SJCRH30 (cell line): Measurements from ENCODE around the gene TAX1BP3. TPM values are rescaled to one million over a fixed set of nuclear protein-coding genes. Genes with fewer than 3 reads are reported as not detected.

Source experiments
- DNase-seq, 2 experiments: peaks; one replicate each; pipeline ENCODE4 v3.0.0-alpha.2; 2015 to 2020
- H3K27ac ChIP-seq: fragments of 250-450 bp; sonication (Bioruptor Pico); 2 replicates; pipeline ENCODE4 v1.5.1; 2020; ENCODE audit warnings: mild to moderate bottlenecking, moderate library complexity
- H3K27me3 ChIP-seq: fragments of 250-450 bp; sonication (Bioruptor Pico); 2 replicates; pipeline ENCODE4 v1.5.1; 2020; ENCODE audit warnings: mild to moderate bottlenecking, moderate library complexity
- H3K36me3 ChIP-seq: fragments of 250-450 bp; sonication (Bioruptor Pico); 2 replicates; pipeline ENCODE4 v1.5.1; 2020; ENCODE audit warnings: mild to moderate bottlenecking, moderate library complexity
- H3K4me1 ChIP-seq: fragments of 250-450 bp; sonication (Bioruptor Pico); 2 replicates; pipeline ENCODE4 v1.5.1; 2020; ENCODE audit warnings: mild to moderate bottlenecking, moderate library complexity
- H3K4me3 ChIP-seq: fragments of 250-450 bp; sonication (Bioruptor Pico); 2 replicates; pipeline ENCODE4 v1.5.1; 2020; ENCODE audit warnings: mild to moderate bottlenecking, moderate library complexity
- H3K9me3 ChIP-seq: fragments of 250-450 bp; sonication (Bioruptor Pico); replicated peaks from 2 replicates; pipeline ENCODE4 v1.5.1; 2020; ENCODE audit warnings: mild to moderate bottlenecking, moderate library complexity
- total RNA-seq: library from RNA; depleted of rRNA; stranded (reverse); fragments of >200 nt; shearing (Covaris generic); gene quantifications from 2 replicates; pipeline ENCODE4 v1.2.3, GENCODE V29; 2014

Gene TAX1BP3
- total RNA-seq, 1 experiment from 2014 or later = 27.6 TPM

DNA sequence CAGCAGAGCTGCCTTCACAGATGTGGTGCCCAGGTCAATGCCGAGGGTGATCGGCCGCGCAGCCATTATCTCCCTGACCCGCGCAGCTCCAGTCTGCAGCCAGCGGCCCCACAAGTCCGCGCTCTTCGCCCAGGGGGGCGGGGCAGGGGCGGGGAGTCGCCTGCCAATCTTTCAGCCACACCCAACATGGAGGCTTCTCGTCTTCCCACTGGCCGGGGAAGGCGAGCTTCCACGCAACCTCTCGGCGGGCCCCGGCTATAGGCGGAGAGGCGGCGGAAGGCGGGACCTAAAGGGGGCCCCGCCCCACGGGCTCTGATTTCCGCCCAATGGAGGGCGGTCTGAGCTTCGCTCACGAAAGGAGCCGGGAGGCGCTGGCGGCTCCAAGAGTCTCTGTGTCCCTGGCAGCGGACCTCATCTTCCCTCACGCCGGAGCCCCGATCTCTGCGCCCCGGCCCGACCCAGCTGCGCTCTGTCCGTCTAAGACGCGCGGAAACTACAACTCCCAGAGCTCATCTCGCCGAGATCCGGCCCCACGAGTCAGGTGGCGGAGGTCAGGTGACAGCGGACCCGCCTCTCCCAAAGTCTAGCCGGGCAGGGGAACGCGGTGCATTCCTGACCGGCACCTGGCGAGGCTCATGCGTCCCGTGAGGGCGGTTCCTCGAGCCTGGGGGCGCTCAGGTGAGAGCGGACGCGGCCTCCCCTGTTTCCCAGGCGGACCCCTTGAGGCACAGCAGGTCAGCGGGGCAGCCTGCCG is 32.0 kb downstream of the TAX1BP3 start, which contains the start of the genes CTNS and SHPK:
Gene CTNS (plus strand): TSS at position 607 of the 754 bp plus-strand sequence. CDS start 3,447 bp downstream, outside the sequence.
Gene SHPK (minus strand): TSS at position 97 of the 754 bp plus-strand sequence. CDS start 31 bp downstream, at position 66.
- no peaks in the 10 kb centered on the region; the same call in 1 of the 2 replicates for H3K4me1 ChIP-seq
- no peaks in the 10 kb centered on the region for H3K9me3 ChIP-seq
- H3K27me3 ChIP-seq = no peaks in the 10 kb centered on the region
- DNase-seq = peak; percentile 94
- peak within 1 kb of the TSS; percentile 94 for H3K27ac ChIP-seq
- H3K4me3 ChIP-seq = peak within 1 kb of the TSS; percentile 80
- H3K36me3 ChIP-seq = no peaks in the 10 kb centered on the region

DNA sequence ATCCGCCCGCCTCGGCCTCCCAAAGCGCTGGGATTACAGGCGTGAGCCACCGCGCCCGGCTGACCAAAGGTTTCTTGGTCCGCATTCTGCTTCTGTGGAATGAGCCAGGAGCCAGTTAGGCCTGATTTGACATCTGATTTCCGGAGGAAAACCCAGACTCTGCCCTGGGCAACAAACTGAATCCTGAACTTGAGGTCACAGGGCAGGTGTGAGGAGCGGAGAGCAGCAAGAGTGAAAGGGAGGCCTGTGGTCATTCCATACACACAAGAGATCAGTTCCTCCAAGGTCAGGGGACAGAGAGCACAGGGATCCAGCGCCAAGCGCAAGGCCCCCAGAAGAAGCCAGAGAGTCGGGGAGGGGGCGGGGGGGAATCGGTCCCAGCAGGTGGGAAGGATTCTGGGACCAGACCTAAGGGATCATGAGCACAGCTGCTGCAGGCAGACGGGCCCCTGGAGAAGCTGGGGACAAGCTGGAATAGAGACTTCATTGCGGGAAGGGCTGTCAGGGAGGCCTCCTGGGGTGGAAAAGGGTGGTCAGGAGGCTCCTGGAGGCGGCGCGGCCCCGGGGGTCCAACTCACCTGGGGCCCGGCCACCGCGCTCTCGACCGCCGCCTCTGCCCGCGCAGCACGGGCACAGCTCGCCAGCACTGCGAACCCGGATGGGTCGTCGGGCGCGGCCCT is 32.8 kb downstream of the TAX1BP3 start:
- Histone ChIP-seq H3K4me3 (peak overlapping the region; percentile 80), H3K9me3 (no peaks in the 10 kb centered on the region), H3K27me3 (no peaks in the 10 kb centered on the region), H3K4me1 (no peaks in the 10 kb centered on the region; the same call in 1 of the 2 replicates), H3K36me3 (no peaks in the 10 kb centered on the region), H3K27ac (peak overlapping the region; percentile 94)
- peak; percentile 29 to 50 for DNase-seq

DNA sequence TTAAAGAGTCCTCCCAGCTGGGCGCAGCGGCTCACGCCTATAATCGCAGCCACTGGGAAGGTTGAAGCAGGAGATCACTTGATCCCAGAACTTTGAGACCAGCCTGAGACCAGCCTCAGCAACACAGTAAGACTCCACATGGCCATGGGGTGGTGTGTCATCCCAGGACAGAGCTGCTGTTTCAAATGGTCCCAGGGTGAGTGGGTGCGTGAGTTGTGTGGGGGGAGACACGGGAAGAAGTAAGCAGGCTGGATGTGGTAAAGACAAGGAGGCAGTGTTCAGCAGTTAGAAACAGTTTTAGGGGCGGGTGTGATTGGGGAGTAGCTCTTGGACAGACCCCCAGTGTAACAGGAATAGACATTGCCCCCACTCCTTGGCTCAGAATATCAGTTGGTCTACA is 36.1 kb downstream of the TAX1BP3 start:
- no peaks in the 10 kb centered on the region; the same call in 1 of the 2 replicates for H3K4me1 ChIP-seq
- no peaks in the 10 kb centered on the region for H3K27me3 ChIP-seq
- H3K36me3 ChIP-seq = peaks cover 7% of the 10 kb centered on the region
- no peak for DNase-seq
- no peaks in the 10 kb centered on the region for H3K9me3 ChIP-seq
- H3K27ac ChIP-seq = no peak overlapping the region
- H3K4me3 ChIP-seq = no peak overlapping the region

DNA sequence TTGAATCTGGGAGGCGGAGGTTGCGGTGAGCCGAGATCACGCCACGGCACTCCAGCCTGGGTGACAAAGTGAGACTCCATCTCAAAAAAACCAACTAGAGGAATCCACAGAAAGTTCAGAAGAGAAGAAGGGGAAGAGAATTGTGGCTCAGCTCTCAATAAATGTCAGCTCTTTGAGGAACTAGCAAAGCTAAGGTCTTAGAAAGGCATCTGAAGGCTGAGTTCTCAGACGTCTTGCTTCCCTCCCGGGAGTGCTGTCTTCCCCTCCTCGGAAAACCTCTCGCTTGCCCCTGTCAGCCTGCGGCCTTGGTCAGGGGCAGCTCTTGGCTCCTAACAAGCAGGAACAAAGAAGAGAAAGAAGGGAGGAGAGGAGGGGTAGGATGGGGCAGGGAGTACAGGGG is 37.6 kb downstream of the TAX1BP3 start:
- no peaks in the 10 kb centered on the region for H3K9me3 ChIP-seq
- no peak for DNase-seq
- H3K36me3 ChIP-seq = peaks cover 7% of the 10 kb centered on the region
- no peak overlapping the region for H3K4me3 ChIP-seq
- no peaks in the 10 kb centered on the region for H3K27me3 ChIP-seq
- H3K27ac ChIP-seq = no peak overlapping the region
- no peaks in the 10 kb centered on the region; the same call in 1 of the 2 replicates for H3K4me1 ChIP-seq

DNA sequence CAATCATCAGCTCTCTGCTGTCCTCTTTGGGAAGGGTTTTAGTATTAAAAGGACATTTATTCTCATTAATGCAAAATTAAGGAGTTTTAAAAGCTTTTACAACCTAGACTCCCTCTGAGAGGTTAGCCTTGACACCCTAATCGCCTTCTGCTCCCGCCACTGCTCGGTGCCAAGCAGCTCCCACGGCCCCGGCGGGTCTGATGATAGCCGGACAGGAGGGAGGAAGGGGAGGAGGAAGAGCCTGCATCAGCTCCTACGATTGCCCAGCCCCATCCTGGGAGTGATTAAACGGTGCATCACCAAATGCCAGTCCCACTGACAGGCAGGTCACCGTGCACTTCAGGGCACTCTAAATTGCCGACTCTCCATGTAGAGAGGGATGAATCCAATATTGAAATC is 40.6 kb downstream of the TAX1BP3 start:
- H3K9me3 ChIP-seq = no peaks in the 10 kb centered on the region
- H3K36me3 ChIP-seq = peaks cover 16% of the 10 kb centered on the region

DNA sequence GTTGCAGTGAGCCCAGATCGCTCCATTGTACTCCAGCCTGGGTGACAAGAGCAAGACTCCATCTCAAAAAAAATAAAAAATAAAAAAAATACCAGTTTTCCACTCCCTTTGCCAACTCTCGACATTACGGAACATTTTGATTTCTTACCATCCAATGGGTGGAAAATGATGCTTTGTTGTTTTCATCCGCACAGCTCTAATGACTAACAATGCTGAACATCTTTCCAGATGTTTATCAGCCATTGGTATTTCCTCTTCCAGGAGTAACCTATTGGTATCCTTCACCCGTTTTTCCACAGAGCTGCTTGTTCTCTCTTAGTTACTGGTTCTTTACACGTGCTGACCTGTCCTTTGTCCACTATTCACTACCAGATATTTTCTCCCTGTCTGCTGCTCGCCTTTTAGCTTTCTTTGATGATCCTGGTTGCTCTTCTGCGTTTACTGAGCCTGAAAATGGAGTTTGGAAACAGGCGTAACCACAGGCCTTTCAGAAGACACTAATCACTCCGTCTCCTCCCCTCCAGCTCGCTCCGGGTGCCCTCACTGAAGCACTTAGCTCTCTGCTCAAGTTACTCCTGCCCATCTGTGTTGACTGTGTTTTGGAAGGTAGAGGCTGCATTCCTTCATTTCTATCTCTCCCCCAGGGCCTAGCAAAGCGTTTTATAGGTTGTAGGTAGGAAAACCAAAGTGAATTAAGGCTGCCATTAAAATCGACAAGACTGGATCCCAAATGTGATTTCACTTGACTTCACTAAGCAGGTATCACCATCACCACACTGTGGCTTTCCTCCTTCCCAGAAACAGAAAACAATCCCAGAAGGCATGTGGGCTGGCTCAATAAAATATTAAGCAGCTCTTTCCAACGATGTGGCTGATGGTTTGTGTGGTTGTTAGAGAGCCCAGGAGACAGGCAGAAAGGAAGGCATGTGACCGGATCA is 41.3 kb downstream of the TAX1BP3 start:
- no peaks in the 10 kb centered on the region for H3K9me3 ChIP-seq
- no peak overlapping the region for H3K4me3 ChIP-seq
- H3K4me1 ChIP-seq = no peaks in the 10 kb centered on the region
- peaks cover 16% of the 10 kb centered on the region for H3K36me3 ChIP-seq
- H3K27me3 ChIP-seq = no peaks in the 10 kb centered on the region
- H3K27ac ChIP-seq = no peak overlapping the region
- no peak for DNase-seq

More for the DNA sequence above, 40.6 kb downstream of the TAX1BP3 start:
- no peaks in the 10 kb centered on the region for H3K27me3 ChIP-seq
- no peak overlapping the region for H3K27ac ChIP-seq
- DNase-seq = no peak
- H3K4me3 ChIP-seq = no peak overlapping the region
- no peaks in the 10 kb centered on the region for H3K4me1 ChIP-seq

DNA sequence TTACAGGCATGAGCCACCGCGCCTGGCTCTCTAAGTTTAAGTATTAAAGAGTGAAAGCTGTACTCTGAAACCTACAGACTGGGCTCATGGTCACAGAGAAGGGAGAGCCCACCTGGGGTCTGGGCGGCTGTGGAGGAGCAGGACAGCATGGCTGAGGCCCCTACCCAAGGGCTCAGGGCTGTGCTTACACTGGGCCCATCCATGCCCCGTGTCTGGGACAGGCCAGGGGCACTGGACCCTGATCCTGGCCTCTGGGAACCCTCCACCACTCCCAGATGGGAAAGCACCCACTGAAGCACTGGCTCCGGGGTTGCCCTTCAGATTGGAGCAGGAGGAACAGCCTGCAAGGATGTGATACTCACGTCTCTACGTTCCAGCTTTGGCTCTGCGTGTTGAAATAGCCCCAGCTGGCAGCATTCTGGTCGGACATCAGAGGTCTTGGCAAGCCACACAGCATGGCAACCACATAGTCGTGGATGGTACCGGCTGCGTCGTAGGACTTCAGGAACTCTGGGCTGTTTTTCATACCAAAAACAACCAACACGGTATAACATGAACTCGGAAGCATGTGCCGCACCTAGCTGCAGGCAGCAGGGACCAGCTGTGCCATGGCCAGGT is 45.3 kb downstream of the TAX1BP3 start:
- Histone ChIP-seq H3K27me3 (no peaks in the 10 kb centered on the region), H3K4me3 (no peak overlapping the region), H3K4me1 (no peaks in the 10 kb centered on the region), H3K36me3 (peaks cover 18% of the 10 kb centered on the region; the same call in 1 of the 2 replicates), H3K27ac (no peak overlapping the region), H3K9me3 (no peaks in the 10 kb centered on the region)
- DNase-seq = no peak

DNA sequence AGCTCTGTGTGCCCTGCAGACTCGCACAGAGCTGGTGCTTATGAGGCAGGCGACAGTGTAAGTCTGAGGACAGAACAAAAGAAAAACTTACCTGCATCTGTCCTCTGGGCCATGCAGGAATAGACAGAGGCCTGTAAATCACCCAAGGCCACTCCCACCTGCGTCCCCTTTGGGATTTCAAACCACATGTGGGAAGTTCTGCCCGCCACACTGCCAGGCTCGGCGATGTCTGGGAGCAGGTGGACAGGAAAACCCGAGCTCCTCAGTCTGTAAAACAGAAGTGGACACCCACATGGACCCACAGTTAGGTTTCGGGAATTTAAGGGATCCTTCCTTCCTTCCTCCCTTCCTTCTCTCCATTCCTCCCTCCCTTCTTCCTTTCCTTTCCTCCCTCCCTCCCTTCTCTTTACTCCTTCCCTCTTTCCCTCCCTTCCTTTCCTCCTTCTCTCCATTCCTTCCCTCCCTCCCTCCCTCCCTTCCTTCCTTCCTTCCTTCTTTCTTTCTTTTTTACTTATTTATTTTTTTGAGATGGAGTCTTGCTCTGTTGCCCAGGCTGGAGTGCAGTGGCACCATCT is 47.1 kb downstream of the TAX1BP3 start:
- peaks cover 26% of the 10 kb centered on the region; the same call in 1 of the 2 replicates for H3K36me3 ChIP-seq
- no peak overlapping the region for H3K27ac ChIP-seq
- H3K4me3 ChIP-seq = no peak overlapping the region
- DNase-seq = peak; percentile 60 to 66
- H3K9me3 ChIP-seq = no peaks in the 10 kb centered on the region
- no peaks in the 10 kb centered on the region for H3K27me3 ChIP-seq
- no peaks in the 10 kb centered on the region for H3K4me1 ChIP-seq

DNA sequence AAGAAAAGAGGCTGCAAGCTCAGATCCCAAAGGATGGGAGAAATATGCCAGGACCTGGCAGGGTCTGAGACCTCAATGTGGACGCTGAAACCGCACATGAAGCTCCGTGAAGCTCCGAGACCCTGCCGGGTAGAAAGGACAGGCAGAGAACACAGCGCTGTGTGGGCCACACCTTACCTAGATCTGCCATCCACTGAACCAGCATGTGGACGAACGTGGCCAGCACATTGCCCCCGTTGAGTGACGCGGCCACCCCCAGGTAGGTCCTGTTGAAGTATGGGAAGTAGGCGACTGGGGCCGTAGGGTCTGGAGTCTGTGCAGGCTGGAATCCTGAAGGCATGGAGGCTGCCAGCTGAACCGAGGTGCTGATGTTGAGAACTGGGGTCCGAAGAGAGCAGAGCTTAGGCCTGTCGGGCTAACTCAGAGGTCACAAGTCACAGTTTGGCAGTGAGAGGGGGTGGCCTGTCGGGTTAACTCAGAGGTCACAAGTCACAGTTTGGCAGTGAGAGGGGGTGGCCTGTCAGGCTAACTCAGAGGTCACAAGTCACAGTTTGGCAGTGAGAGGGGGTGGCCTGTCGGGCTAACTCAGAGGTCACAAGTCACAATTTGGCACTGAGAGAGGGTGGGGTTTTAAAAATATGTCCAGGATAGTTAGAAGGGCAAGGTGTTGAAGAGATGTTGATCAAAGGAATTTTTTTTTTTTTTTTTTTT is 53.1 kb downstream of the TAX1BP3 start:
- Histone ChIP-seq H3K4me1 (no peaks in the 10 kb centered on the region), H3K36me3 (peaks cover 21% of the 10 kb centered on the region; the same call in 1 of the 2 replicates), H3K9me3 (no peaks in the 10 kb centered on the region), H3K27ac (no peak overlapping the region), H3K4me3 (no peak overlapping the region), H3K27me3 (no peaks in the 10 kb centered on the region)
- no peak for DNase-seq

DNA sequence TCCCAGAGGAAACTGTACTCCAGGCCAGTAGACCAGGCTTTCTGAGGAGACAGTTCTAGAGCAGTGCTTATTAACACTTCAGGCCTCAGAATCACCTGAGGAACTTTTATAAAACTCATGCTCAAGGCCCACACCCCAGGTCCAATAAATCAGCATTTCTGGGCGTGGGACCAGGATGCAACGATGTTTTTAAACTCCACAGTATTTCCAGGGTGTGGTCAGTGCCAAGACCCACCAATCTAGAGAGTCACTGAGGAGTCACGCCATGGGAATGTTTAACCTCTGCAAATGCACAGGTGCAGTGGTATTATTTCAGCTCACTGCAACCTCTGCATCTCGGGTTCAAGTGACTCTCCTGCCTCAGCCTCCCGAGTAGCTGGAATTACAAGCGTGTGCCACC is 55.3 kb downstream of the TAX1BP3 start:
- DNase-seq = no peak
- no peaks in the 10 kb centered on the region for H3K9me3 ChIP-seq
- peaks cover 21% of the 10 kb centered on the region; the same call in 1 of the 2 replicates for H3K36me3 ChIP-seq
- no peaks in the 10 kb centered on the region for H3K27me3 ChIP-seq
- no peak overlapping the region for H3K4me3 ChIP-seq
- no peaks in the 10 kb centered on the region for H3K4me1 ChIP-seq
- H3K27ac ChIP-seq = no peak overlapping the region
